ENCODE data around the gene NIPAL4.

The NIPAL4 gene

DNA sequence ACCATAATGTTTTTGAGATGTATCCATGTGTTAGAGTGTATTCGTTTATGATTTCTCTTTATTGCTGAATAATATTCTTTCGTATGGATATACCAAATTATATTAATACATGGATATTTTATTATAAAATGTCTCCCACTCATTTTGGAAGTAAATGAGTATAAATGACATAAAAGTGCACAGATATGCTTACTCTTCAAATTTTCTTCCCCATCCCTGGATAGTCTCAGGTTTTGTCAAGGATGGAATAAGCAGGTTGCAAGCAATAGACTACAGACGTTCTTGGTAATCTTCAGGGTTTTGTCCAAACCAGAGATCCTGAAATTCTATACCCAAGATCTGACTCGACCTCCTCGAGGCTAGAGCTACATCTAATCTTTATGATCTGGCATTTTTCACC, 50.7 kb downstream of the NIPAL4 start:
- TF ChIP-seq, protein P1, sequence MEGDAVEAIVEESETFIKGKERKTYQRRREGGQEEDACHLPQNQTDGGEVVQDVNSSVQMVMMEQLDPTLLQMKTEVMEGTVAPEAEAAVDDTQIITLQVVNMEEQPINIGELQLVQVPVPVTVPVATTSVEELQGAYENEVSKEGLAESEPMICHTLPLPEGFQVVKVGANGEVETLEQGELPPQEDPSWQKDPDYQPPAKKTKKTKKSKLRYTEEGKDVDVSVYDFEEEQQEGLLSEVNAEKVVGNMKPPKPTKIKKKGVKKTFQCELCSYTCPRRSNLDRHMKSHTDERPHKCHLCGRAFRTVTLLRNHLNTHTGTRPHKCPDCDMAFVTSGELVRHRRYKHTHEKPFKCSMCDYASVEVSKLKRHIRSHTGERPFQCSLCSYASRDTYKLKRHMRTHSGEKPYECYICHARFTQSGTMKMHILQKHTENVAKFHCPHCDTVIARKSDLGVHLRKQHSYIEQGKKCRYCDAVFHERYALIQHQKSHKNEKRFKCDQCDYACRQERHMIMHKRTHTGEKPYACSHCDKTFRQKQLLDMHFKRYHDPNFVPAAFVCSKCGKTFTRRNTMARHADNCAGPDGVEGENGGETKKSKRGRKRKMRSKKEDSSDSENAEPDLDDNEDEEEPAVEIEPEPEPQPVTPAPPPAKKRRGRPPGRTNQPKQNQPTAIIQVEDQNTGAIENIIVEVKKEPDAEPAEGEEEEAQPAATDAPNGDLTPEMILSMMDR (conservative IDR thresholded peaks at IDR 0.05): no peak
- TF ChIP-seq ZFX (IDR thresholded peaks at IDR 0.05): no peak
- no peak overlapping the region for H3K27ac ChIP-seq

DNA sequence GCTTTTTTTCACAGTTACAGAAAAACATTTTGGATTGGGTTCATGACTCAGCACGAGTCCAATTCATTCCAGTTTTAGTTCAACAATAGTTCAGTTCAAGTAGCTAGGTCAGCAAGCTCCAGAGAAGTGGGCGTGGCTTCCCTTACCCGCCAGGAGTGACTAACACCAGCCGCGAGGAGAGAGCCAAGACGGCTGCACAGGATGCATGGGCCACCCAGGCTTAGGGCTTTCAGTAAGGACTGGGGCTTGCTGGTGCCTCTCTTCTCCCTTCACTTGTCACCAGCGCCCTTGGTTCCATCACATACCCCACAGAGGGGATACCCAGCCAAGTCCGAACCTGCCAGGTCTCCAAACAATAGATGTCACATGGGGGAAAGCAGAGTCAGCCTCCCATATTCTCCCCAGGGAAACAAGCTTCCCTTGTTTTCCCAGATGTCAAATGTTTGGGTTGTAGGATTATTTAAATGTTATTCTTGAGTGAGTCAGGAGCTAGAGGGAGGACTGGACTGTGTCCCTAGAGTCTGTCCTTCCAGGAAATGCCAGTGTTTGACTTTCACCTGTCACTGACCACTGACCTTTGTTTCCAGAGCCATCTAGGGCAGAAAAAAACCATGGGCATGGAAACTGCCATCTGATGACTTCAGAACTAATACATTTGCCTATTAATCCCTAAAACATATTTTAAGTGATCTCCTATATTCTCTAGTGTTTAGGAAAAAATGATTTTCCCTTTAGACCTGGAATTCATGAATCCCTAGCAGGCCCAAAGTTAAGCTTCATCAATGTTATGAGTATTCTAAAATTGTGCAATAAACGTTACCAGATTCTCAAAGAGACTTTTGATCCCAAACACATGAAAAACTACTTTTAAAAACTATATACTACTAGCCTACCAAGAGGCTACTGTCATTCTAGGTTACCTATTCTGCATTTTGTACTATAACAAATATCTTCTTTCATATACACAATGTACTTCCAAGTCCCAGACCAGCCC, 51.9 kb downstream of the NIPAL4 start:
- no peak overlapping the region for H3K27ac ChIP-seq
- TF ChIP-seq ZFX (IDR thresholded peaks at IDR 0.05): no peak
- TF ChIP-seq, protein P1 (conservative IDR thresholded peaks at IDR 0.05): no peak

DNA sequence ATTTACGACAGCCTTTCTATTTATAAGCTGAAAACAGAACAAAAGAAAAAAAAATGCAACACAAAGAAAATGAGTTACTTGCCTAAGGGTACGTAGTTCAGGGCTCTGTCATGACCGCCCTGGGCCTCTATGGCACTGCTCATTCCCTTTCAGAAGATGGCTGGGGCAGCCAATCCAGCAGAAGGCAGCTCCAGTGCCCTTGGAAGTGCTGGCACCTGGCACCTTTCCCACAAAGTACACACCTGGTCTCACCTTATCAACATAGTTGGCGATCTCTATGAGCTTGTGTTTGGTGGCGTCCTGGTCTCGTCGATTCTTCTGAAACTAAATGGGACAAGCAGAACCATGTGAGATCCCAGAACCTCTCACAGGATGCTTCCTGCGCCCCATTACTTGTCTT, 53.2 kb downstream of the NIPAL4 start:
- H3K27ac ChIP-seq: no peak overlapping the region
- no peak for TF ChIP-seq ZFX (IDR thresholded peaks at IDR 0.05)
- TF ChIP-seq, protein P1 (conservative IDR thresholded peaks at IDR 0.05): no peak

DNA sequence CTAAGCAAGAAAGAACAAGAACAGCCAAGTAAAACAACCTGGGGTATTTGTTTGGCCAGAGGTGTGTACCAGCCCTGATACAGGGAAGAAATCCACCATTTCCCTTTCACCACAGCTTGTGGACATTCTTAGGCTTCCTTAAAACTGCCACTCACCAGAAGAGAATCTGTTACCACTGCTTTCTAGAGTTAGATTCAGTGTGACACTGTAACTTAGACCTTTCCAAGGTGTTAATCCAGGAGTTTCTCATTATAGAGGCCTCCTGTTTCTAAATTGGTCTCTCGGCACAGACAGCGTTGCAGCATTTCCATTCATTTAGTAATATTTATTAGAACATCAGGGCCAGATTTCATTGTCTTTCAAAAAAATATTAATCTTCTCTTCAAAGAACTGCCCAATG, 55.0 kb downstream of the NIPAL4 start:
- TF ChIP-seq ZFX (IDR thresholded peaks at IDR 0.05): no peak
- TF ChIP-seq, protein P1 (conservative IDR thresholded peaks at IDR 0.05): no peak

DNA sequence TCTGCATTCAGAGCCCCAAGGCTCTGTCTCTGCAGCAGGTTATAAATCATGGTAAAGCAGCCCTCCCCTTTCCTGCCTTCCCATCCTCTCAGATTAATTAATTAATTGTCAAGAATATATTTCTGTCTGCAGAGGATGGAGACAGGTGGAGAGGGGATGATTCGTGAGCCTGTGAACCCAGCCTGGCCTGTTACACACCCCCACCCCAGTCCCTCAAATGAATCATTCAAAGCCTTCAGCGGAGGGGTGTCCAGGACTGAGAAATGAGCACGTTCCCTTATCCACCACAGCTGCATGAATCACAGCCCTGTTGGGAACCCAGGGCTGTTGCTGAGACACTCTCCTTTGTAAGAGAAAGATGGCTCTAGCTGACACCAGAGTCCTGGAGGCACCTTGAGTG, 56.0 kb downstream of the NIPAL4 start:
- H3K27ac ChIP-seq: no peak overlapping the region
- TF ChIP-seq, protein P1 (conservative IDR thresholded peaks at IDR 0.05): no peak
- TF ChIP-seq ZFX (IDR thresholded peaks at IDR 0.05): no peak

More for the DNA sequence above, 55.0 kb downstream of the NIPAL4 start:
- no peak overlapping the region for H3K27ac ChIP-seq

DNA sequence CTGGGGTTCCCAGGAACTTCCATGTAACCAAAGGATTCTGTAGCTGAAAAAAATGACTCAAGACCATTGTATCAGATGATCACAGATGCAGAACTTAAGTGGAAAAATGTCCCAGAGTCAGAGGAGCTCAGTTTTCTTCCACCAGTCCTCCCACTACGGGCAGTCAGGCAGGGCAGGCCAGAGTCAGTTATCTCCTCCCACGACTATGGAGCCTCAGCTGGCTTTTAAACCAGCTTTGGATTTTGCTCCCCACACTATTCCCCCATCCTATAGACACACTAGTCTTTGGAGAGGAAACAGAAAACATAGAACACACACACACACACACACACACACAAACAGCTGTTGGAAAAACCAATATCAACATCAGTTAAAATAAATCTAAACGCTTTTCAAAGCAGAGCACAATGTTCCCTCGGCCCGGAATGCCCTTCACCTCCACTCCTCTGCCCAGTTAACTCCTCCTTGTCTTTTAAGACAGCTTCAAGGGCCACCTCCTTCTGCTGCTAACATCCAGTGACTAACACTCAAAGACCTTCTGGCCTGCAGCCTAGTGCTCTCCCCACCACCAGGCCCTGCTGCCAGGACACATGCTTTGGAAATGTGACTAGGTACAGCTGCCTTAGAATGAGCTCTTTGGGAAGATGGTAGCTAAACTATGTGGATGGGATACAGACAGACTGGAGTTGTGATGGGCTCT, 56.8 kb downstream of the NIPAL4 start:
- TF ChIP-seq, protein P1 (conservative IDR thresholded peaks at IDR 0.05): no peak
- no peak for TF ChIP-seq ZFX (IDR thresholded peaks at IDR 0.05)
- no peak overlapping the region for H3K27ac ChIP-seq

DNA sequence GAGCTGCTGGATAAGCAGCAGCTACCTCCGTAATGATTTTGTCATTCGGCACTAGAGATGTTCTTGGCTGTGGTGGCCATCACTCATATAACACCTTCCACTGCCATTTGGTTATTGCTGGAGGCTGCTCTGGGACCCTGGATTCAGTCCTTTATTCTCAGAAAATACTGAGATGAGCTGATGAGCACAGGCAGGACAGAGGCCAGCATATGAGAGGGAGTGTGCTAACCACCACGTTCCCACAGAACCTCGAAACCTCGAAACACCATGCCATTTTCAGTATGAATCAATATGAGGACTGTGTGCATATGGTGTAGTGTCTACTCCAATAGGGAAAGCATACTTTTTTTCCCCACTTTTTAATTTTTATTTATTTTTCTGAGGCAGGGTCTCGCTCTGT, 59.0 kb downstream of the NIPAL4 start:
- no peak overlapping the region for H3K27ac ChIP-seq
- TF ChIP-seq, protein P1 (conservative IDR thresholded peaks at IDR 0.05): no peak
- TF ChIP-seq ZFX (IDR thresholded peaks at IDR 0.05): no peak
